Measurements from ENCODE around the gene CNEP1R1.
"Not testable (repeated sequence)": the region's sequence is repeated elsewhere in the genome, so short reads cannot be mapped to it uniquely, and the experiment has no call there.

CNEP1R1 gene, protein sequence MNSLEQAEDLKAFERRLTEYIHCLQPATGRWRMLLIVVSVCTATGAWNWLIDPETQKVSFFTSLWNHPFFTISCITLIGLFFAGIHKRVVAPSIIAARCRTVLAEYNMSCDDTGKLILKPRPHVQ

GRCh38 chr16:50024684-50025536, at the start of gene CNEP1R1:
TSS of gene CNEP1R1 (plus strand) at chr16:50025225. CDS start at chr16:50025316, 91 bp downstream.
- DNase-seq (ENCODE audit: low spot score), result peak; percentile 94

DNA sequence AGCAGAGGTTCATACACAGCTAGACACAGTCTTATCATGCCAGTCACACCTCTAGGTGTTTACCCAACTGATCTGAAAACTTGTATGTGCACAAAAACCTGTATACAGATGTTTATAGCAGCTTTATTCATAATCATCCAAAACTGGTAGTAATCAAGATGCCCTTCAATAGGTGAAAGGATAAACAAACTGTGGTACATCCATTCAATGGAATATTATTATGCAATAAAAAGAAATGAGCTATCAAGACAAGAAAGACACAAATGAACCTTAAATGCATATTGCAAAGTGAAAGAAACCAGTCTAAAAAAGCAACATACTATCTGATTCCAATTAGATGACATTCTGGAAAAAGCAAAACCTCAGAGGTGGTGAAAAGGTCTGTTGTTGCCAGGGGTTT, 47.6 kb upstream of the CNEP1R1 start:
- no peak for DNase-seq (ENCODE audit: low spot score)

- DNase-seq (ENCODE audit: low spot score), result no peak
Measured at GRCh38 chr16:49978569-49979326, 46.3 kb upstream of the CNEP1R1 start.

DNA sequence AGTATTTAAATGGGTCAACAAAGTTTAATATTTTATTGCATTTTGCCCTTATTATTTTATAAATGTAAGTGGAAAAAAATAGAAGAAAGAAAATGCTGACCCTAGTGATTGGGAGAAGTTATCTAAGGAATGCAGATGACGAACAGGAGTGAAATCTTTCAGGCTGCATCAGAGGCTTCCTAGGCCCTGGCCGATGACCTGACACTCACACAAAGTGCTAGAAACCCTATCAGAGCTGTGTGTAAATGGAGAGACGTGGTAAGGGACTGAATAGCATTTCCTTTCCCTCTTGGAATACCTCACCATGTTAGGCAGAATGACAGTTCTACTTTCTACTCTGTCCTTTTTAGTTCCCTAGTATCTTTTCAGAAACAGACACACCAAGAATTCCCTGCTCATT, 44.9 kb upstream of the CNEP1R1 start:
- DNase-seq (ENCODE audit: low spot score), result no peak

- DNase-seq (ENCODE audit: low spot score), result peak; percentile 9
Measured at GRCh38 chr16:49986351-49987124, 38.5 kb upstream of the CNEP1R1 start.

DNA sequence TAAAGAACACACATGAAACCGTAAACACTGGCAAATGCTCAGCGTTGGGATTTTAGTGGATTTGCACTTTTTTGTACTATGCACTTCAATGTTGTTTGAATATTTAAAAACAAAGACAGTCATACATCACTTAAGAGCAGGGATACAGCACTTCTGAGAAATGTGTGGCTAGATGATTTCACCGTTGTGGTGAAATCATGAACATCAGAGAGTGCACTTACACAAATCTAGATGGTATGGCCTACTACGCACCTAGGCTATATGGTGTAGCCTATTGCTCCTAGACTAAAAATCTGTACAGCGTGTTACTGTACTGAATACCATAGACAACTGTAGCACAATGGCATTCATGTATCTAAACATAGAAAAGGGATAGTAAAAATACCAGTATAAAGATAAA, 37.6 kb upstream of the CNEP1R1 start:
- DNase-seq (ENCODE audit: low spot score), result no peak

GRCh38 chr16:49992825-49993224, 32.2 kb upstream of the CNEP1R1 start:
- DNase-seq (ENCODE audit: low spot score), result no peak

DNA sequence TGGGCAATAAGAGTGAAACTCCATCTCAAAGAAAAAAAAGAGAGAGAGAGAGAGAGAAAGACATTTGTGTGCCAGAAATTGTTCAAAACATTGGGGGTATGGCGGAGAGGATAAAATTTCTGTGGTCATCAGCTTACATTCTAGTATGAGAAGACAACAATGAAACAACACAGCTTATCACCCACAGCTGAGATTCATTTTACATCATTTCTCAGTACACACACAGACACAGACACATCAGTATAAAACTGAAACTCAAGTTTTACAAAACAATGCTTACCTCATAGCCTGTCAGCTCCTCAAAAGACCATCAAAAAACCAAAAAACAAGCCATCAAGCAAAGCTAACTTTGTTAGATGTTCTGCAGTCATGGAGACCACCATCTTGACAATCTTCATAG, 31.4 kb upstream of the CNEP1R1 start:
- no peak for DNase-seq (ENCODE audit: low spot score)

- no peak for DNase-seq (ENCODE audit: low spot score)
Measured at GRCh38 chr16:49994006-49994405, 31.0 kb upstream of the CNEP1R1 start.

GRCh38 chr16:49995720-49996119, 29.3 kb upstream of the CNEP1R1 start:
- DNase-seq (ENCODE audit: low spot score), result no peak

DNA sequence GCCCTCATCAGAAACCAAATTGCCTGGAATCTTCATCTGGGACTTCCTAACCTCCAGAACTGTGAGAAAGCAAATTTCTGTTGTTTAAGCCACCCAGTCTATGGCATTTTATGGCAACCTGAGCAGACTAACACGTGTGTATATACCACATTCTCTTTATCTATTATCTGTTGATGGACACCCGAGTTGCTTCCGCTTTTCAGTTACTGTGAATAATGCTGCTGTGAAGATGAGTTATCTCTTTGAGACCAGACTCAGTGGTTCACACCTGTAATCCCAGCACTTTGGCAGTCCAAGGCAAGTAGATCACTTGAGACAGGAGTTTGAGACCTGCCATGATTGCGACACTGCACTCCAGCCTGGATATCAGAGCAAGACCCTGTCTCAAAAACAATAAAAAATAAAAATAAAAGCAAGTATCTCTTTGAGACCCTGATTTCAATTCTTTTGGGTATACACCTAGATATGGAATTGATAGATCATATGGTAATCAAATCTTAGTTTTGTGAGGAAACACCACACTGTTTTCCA, 27.2 kb upstream of the CNEP1R1 start:
- DNase-seq (ENCODE audit: low spot score), result no peak

GRCh38 chr16:49998991-49999390, 26.0 kb upstream of the CNEP1R1 start:
- DNase-seq (ENCODE audit: low spot score), result no peak

DNA sequence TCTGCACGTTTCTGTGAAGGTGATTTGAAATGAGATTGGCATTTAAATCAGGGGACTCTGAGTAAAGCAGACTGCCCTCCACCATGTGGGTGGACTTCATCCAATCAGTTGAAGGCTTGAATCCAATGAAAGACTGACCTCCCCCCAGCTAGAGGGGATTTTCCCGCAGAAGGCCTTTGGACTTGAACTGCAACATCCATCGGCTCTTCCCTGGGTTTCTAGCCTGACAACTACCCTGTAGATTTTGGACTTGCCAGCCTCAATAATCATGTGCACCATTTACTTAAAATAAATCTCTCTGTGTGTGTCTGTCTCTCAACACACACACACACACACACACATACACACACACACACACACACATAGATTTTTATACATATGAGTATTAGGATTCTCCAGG, 23.9 kb upstream of the CNEP1R1 start:
- DNase-seq (ENCODE audit: low spot score), result no peak

DNA sequence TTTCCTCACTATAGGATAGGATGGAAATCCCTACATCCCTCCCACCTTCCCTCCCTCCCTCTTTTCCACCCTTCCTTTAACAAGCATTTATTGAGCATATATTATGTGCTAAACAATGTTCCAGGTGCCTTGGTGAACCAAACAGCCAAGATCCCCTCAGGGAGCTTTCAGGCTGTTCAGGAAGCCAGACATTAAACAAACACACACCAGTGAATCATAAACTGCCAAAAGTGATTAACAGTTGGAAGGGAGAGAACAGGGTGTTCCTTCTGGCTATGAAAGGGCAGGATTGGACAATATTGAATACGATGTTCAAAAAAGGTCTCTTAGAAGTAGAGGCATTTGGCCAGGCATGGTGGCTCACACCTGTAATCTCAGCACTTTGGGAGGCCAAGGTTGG, 22.8 kb upstream of the CNEP1R1 start:
- DNase-seq (ENCODE audit: low spot score), result no peak

DNA sequence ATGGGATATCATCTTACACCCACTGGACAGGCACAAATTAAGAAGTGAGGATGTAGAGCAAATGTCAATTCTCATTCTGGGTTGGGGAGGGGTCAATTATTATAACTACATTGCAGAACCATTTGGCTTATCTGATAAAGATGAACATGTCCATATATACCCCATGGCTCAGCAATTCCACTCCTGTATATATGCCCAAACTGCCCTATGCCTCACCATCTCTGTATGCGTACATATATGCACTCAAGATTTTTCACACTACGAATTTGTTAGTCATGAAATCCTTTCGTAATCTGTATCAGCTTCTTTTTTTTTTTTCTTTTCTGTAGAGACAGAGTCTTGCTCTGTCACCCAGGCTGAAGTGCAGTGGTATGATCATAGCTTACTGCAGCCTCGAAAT, 20.8 kb upstream of the CNEP1R1 start:
- DNase-seq (ENCODE audit: low spot score), result no peak

DNA sequence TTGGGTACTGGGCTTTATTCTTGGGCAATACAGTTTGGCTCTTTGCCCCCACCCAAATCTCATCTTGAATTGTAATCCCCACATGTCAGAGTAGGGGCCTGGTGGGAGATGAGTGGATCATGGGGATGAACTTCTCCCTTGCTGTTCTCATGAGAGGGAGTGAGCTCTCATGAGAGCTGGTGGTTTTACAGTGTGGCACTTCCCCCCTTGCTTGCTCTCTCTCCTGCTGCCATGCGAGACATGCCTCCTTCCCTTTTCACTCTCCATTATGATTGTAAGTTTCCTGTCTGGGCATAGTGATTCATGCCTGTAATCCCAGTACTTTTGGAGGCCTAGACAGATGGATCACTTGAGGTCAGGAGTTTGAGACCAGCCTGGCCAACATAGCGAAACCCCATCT, 18.1 kb upstream of the CNEP1R1 start:
- DNase-seq (ENCODE audit: low spot score), result no peak

DNA sequence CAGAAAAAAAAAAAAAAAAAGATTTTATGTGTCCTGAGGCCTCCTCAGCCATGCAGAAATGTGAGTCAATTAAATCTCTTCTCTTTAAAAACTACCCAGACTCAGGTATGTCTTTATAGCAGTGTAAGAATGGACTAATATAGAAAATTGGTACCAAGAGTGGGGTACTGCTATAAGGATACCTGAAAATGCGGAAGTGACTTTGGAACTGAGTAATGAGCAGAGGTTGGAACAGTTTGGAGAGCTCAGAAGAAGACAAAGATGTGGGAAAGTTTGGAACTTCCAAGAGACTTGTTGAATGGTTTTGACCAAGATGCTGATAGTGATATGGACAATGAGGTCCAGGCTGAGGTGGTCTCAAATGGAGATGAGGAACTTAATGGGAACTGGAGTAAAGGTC, 17.3 kb upstream of the CNEP1R1 start:
- no peak for DNase-seq (ENCODE audit: low spot score)

GRCh38 chr16:50010212-50010611, 14.8 kb upstream of the CNEP1R1 start:
- DNase-seq (ENCODE audit: low spot score), result no peak

GRCh38 chr16:50011707-50012106, 13.3 kb upstream of the CNEP1R1 start:
- no peak for DNase-seq (ENCODE audit: low spot score)

DNA sequence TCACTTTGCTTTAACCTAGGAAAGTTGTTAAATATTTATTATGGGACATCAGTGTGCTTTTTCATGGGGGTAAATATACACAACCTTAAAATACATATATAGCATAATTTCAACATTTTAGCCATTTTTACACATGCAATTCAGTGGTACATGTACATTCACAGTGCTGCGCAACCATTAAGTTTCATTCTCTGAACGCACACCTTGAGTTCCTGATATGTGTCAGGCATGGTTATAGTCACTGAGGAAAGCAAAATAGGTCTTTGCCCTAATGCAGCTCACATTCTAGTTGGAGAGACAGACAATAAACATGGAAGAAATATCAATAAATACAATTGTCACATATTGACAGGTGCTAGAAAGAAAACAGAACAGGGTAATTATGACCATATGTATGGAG, 12.8 kb upstream of the CNEP1R1 start:
- no peak for DNase-seq (ENCODE audit: low spot score)

DNA sequence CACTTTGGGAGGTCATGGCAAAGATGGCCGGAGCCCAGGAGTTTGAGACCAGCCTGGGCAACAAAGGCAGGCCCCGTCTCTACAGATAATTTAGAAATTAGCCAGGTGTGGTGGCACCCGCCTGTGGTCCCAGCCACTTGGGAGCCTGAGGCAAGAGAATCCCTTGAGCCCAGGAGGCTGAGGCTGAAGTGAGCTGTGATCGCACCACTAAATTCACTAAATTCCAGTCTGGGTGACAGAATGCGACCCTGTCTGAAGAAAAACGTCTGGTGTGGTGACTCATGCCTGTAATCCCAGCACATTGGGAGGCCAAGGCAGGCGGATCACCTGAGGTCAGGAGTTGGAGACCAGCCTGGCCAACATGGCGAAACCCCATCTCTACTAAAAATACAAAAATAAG, 10.8 kb upstream of the CNEP1R1 start:
- DNase-seq (ENCODE audit: low spot score), result not testable (repeated sequence)

DNA sequence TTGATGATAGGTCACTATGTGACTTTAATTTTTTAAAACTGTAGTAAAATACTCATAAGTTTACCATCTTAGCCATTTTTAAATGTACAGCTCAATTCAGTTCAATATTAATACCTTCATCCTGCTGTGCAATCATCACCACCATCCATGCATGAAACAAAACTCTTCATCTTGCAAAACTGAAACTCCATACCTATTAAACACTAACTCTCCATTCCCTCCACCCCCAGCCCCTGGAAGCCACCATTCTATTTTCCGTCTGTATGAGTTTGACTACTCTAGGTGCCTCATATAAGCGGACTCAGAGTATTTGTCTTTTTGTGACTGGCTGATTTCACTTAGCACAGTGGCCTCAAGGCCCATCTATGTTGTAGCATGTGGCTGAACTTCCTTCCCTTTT, 9.4 kb upstream of the CNEP1R1 start:
- DNase-seq (ENCODE audit: low spot score), result no peak

Measured in LoVo (cell line).